GM12878 (cell line): ENCODE measurements around the gene ART5. TPM values are rescaled to one million over a fixed set of nuclear protein-coding genes. Genes with fewer than 3 reads are reported as not detected.

Source experiments
- ATAC-seq: fragments of 200-7000 bp; cut with Tn5 transposase; 3 replicates; pipeline ENCODE4 v1.9.1; 2020; ENCODE audit warnings: mild to moderate bottlenecking, moderate library complexity
- BruUV-seq: library from RNA; stranded (reverse); fragments of 400-500 nt; replicated peaks from 2 replicates; lab custom pipeline; 2021; lab: Mats Ljungman, UMichigan
- CTCF ChIA-PET: fragments of 300-600 bp; sonication (Branson Sonifier 250); formaldehyde crosslinking; extraction: SDS; loops from one replicate; lab custom pipeline; 2021; ENCODE audit warnings: inconsistent platforms; lab: Yijun Ruan, JAX
- POLR2A ChIA-PET: fragments of 350-600 bp; formaldehyde crosslinking; extraction: SDS; loops from one replicate; lab custom pipeline; 2021; ENCODE audit warnings: inconsistent platforms; lab: Charles Lee
- RAD21 ChIA-PET: fragments of 300-600 bp; sonication (Branson Sonifier 250); formaldehyde crosslinking; loops from one replicate; lab custom pipeline; 2023; ENCODE audit warnings: antibody characterized with exemption; ENCODE audit not compliant: unreplicated experiment; lab: Charles Lee
- SMC1A ChIA-PET: fragments of 300-600 bp; sonication (Branson Sonifier 250); formaldehyde crosslinking; loops from one replicate; lab custom pipeline; 2023; ENCODE audit not compliant: unreplicated experiment, uncharacterized antibody; lab: Charles Lee
- DNase-seq: peaks from one replicate; pipeline ENCODE4 v3.0.0-alpha.2; 2011; ENCODE audit warnings: low read depth, low spot score
- FAIRE-seq: peaks from 3 replicates; lab custom pipeline; 2011; peaks lifted over from hg19 to GRCh38; lab: Jason Lieb, UNC
- H2AFZ ChIP-seq: 2 replicates; pipeline ENCODE4 v1.6.0; 2011; ENCODE audit warnings: low read depth, low read length, control low read depth; ENCODE audit not compliant: control insufficient read depth
- H3K27ac ChIP-seq: 2 replicates; pipeline ENCODE4 v1.5.1; 2011; ENCODE audit warnings: control low read depth; ENCODE audit not compliant: control insufficient read depth, insufficient read depth
- H3K27me3 ChIP-seq, 2 experiments: replicated peaks in 1 of 2; 2 replicates each; pipeline versions ENCODE4 v1.6.0 to v1.6.1; 2011; ENCODE audit warnings: low read length in 1 of 2; ENCODE audit not compliant: control insufficient read depth in 2 of 2, insufficient read depth in 2 of 2
- H3K36me3 ChIP-seq, 2 experiments: 2 replicates each; pipeline ENCODE4 v1.5.1; 2011; ENCODE audit warnings: low read length in 1 of 2; ENCODE audit not compliant: control insufficient read depth in 2 of 2, insufficient read depth in 2 of 2
- H3K4me1 ChIP-seq: 2 replicates; pipeline ENCODE4 v1.6.1; 2011; ENCODE audit warnings: mild to moderate bottlenecking, low read length, moderate library complexity, mixed read lengths; ENCODE audit not compliant: control insufficient read depth, insufficient read depth
- H3K4me2 ChIP-seq: 2 replicates; pipeline ENCODE4 v1.6.0; 2011; ENCODE audit warnings: control low read depth; ENCODE audit not compliant: control insufficient read depth, insufficient read depth
- H3K4me3 ChIP-seq: fragments of 200-600 bp; sonication (generic); 2 replicates; pipeline ENCODE4 v1.5.1; 2016
- H3K79me2 ChIP-seq: 2 replicates; pipeline ENCODE4 v1.6.0; 2011; ENCODE audit warnings: low read length; ENCODE audit not compliant: control insufficient read depth, insufficient read depth
- H3K9ac ChIP-seq: 2 replicates; pipeline ENCODE4 v1.8.0; 2011; ENCODE audit warnings: low read length, control low read depth, mixed read lengths; ENCODE audit not compliant: control insufficient read depth, insufficient read depth
- H3K9me3 ChIP-seq: replicated peaks from 3 replicates; pipeline ENCODE4 v1.5.1; 2011; ENCODE audit warnings: mild to moderate bottlenecking, low read length; ENCODE audit not compliant: control insufficient read depth, insufficient read depth
- H4K20me1 ChIP-seq: 2 replicates; pipeline ENCODE4 v1.6.0; 2011; ENCODE audit not compliant: control insufficient read depth, insufficient read depth
- DPF2 ChIP-seq: fragments of 450-650 bp; IDR thresholded peaks from 2 replicates; pipeline ENCODE4 v1.6.1; 2017; ENCODE audit warnings: mild to moderate bottlenecking
- EP300 ChIP-seq, 2 experiments: fragments of 150-350 bp in 1 of 2; IDR thresholded peaks; 2 replicates each; pipeline ENCODE4 v1.6.1; 2011 to 2012; ENCODE audit warnings: low read depth in 2 of 2, low read length in 2 of 2, borderline replicate concordance in 1 of 2, improper control_type of control experiment in 1 of 2, inconsistent platforms in 1 of 2; ENCODE audit not compliant: control insufficient read depth in 1 of 2
- FOS ChIP-seq: IDR thresholded peaks from 3 replicates; pipeline ENCODE4 v1.6.1; 2011; ENCODE audit warnings: borderline replicate concordance; ENCODE audit not compliant: insufficient read length; ENCODE audit errors: extremely low read depth
- FOXM1 ChIP-seq: IDR thresholded peaks from 2 replicates; pipeline ENCODE4 v1.6.1; 2012; ENCODE audit warnings: low read depth, mild to moderate bottlenecking, inconsistent platforms, low read length, moderate library complexity
- IRF5 ChIP-seq: fragments of 450-650 bp; IDR thresholded peaks from 2 replicates; pipeline ENCODE4 v1.6.1; 2017; ENCODE audit warnings: borderline replicate concordance
- MLLT1 ChIP-seq: fragments of 450-650 bp; IDR thresholded peaks from 2 replicates; pipeline ENCODE4 v1.6.1; 2016; ENCODE audit warnings: mild to moderate bottlenecking
- NBN ChIP-seq: fragments of 450-650 bp; IDR thresholded peaks from 2 replicates; pipeline ENCODE4 v1.6.1; 2016
- RB1 ChIP-seq: fragments of 450-650 bp; formaldehyde crosslinking; IDR thresholded peaks from 2 replicates; pipeline ENCODE4 v1.6.1; 2017; ENCODE audit warnings: mild to moderate bottlenecking, borderline replicate concordance
- SUZ12 ChIP-seq: fragments of 200-600 bp; sonication (generic); IDR thresholded peaks from one replicate; pipeline ENCODE4 v1.6.1; 2018; ENCODE audit warnings: antibody characterized with exemption, mild to moderate bottlenecking; ENCODE audit not compliant: unreplicated experiment
- ZBTB33 ChIP-seq: fragments of 450-650 bp; IDR thresholded peaks from 2 replicates; pipeline ENCODE4 v1.6.1; 2017; ENCODE audit warnings: mild to moderate bottlenecking
- ZBTB40 ChIP-seq: fragments of 450-650 bp; IDR thresholded peaks from 2 replicates; pipeline ENCODE4 v1.6.1; 2016; ENCODE audit warnings: mild to moderate bottlenecking, moderate library complexity, borderline replicate concordance
- WGBS: methylation state at CpG from one replicate; pipeline ENCODE4 v1.1.6; 2016; ENCODE audit warnings: low lambda C conversion rate; ENCODE audit not compliant: insufficient replicate concordance, insufficient coverage; ENCODE audit errors: missing lambda C conversion rate; 5-methylcytosine and 5-hydroxymethylcytosine counted together
- in situ Hi-C: fragments of 300-500 bp; cut with MboI; formaldehyde crosslinking; loops from 9 replicates; pipeline ENCODE4 v1.14.3; 2018; ENCODE audit warnings: mixed read lengths
- intact Hi-C: fragments of 100-400 bp; cut with micrococcal nuclease; formaldehyde crosslinking; loops from one replicate; pipeline ENCODE4 v1.14.2; 2022; ENCODE audit not compliant: unreplicated experiment
- polyA plus RNA-seq, 11 experiments: library from polyadenylated mRNA; depleted of rRNA in 4 of 11; unstranded in 6 of 11; stranded (reverse) in 5 of 11; fragments of >200 nt; fragmentation: Nextera tagmentation in 4 of 11; fragmentation: Illumina TruSeq in 1 of 11; extraction: Ambion mirVana in 4 of 11; extraction: Trizol in 1 of 11; gene quantifications; 1 replicate in 1 of 11; 2 replicates in 10 of 11; pipeline versions ENCODE4 v1.2.1 to v1.2.3, GENCODE V29; 2011 to 2016; ENCODE audit warnings: inconsistent platforms in 2 of 11, missing spikeins in 2 of 11, low read depth in 1 of 11
- total RNA-seq, 4 experiments: library from RNA; depleted of rRNA in 3 of 4; stranded (reverse); fragments of >200 nt in 3 of 4; fragmentation: Illumina TruSeq in 1 of 4; extraction: Trizol in 1 of 4; gene quantifications; 2 replicates each; pipeline versions ENCODE4 v1.2.1 to v1.2.3, GENCODE V29; 2013 to 2021

Gene ART5
- total and polyA plus RNA-seq, 10 of the 15 experiments (the other 5 are each of a cell fraction or from before 2014, with no cell fraction given), result 0.06 TPM; not detected in 9

GRCh38 chr11:3613998-3614741, 27.6 kb downstream of the ART5 start:
- H3K79me2 ChIP-seq, result no peaks in the 10 kb centered on the region
- peak overlapping the region; percentile 69 for H2AFZ ChIP-seq
- peaks cover 10% of the 10 kb centered on the region for H3K4me1 ChIP-seq
- no peaks in the 10 kb centered on the region for H3K27me3 ChIP-seq
- intact Hi-C loops (no loop called here), in situ Hi-C loops (no loop called here)
- RAD21 ChIA-PET, result interaction anchor here (0.7 to 1.2 kb wide), 3 partner anchors 50 to 444 kb away, joined by 3 to 4 read pairs (median 3); no protein-coding TSS in a partner anchor
- SMC1A ChIA-PET, result interaction anchor here (1.5 kb wide), 1 partner anchor 59 kb away, joined by 3 read pairs; no protein-coding TSS in a partner anchor
- FAIRE-seq, result peak; percentile 31
- TF ChIP-seq MLLT1 (no peak), RB1 (no peak), EP300 (IDR thresholded peaks at IDR 0.05; ENCODE audit: borderline replicate concordance in 1 of 2, control insufficient read depth in 1 of 2, low read depth in 2 of 2, low read length in 2 of 2) (no peak), IRF5 (no peak), FOS (no peak), ZBTB40 (no peak), ZBTB33 (no peak), DPF2 (no peak), NBN (no peak), FOXM1 (no peak), SUZ12 (no peak)
- CTCF ChIA-PET, result interaction anchor here (0.6 to 1.3 kb wide), 4 partner anchors 17 to 458 kb away, joined by 3 to 4 read pairs (median 4); no protein-coding TSS in a partner anchor
- no TSS peak for BruUV-seq
- H4K20me1 ChIP-seq, result no peaks in the 10 kb centered on the region
- no peak for DNase-seq
- H3K27ac ChIP-seq, result no peak overlapping the region
- peak; percentile 11; the same call in 2 of the 3 replicates for ATAC-seq
- H3K9ac ChIP-seq, result no peak overlapping the region
- POLR2A ChIA-PET, result no interaction called here
- H3K4me2 ChIP-seq, result peak overlapping the region; percentile 44; the same call in 1 of the 2 replicates
- 21% methylated on average over 10 of the region's 10 CpGs for WGBS
- H3K9me3 ChIP-seq, result no peaks in the 10 kb centered on the region; the same call in 2 of the 3 replicates
- no peak overlapping the region for H3K4me3 ChIP-seq
- no peaks in the 10 kb centered on the region for H3K36me3 ChIP-seq
